HG03378 (cell line): ENCODE results near the gene FOXO1.

Source experiments
- ATAC-seq: cut with Tn5 transposase; IDR thresholded peaks from one replicate; pipeline ENCODE4 v1.9.1; 2021; ENCODE audit warnings: mild to moderate bottlenecking, moderate library complexity; ENCODE audit not compliant: unreplicated experiment

The FOXO1 gene

DNA sequence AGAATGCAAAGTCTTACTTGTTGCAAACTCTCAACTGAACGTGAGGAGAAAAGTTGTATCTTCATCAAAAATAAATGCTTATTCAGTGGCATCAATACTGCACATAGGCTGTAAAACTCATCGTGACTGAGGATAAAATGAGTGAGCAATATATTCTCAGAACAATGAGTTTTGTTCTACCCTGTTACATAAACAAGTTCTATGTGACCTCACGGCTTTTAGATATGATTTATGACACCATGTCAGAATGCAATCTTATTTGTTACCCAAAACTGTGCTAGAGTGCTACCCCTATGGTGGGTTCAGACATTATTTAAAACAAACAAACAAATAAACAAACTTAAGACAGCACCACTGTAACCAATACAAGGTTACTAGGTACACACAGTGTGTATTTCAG, 55.4 kb downstream of the FOXO1 start:
- no peak for ATAC-seq

DNA sequence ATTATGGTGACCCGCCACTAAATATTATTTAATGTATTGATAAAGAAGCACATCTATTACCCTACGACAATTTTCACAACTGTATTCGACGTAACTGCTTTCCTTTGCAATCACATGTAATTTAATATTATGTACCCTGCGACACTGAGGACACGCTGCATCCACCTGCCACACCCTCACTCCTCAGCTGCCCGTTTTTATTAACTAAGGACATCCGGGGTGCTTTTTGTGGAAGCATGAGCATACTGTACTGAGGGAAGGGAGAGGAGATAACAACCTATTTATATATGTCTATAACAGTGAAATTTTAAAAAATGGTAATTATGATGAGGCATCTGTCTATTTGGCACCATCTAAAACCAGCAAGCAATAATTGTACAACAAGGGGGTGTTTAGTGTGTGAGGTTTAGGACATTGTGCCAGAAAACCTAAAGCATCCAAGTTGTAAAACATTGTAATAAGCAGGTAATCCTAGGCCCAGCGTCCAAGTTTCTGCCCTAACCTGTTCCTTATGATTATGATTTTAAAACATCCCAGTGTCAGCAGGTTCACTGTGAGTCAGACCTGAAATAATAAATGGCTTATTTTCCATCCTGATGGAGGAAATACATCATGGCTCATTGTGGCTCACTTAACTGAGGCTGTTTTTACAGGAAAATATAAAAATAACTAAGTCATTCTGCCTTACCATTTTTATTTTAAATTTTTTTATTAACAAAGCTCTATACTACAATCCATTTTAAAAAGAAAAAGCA, 56.3 kb downstream of the FOXO1 start:
- no peak for ATAC-seq

DNA sequence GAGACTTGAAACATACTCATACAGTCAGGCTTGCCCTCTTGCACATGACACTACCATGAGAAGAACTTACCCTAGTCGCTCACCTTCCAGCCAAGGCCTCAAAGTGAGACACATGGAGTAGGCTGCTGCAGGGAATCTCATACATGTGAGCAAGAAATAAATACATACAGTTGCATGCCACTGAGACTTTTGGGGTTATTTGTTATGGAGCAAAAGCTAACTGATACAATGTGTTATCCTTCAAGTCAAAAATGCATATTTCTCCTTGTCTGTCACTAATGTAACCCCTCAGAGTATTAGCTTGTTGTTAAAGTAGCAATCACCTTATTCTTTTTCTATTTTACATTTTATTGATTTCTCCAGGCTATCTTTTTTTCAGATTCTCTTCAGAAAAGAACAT, 58.1 kb downstream of the FOXO1 start:
- ATAC-seq = no peak

DNA sequence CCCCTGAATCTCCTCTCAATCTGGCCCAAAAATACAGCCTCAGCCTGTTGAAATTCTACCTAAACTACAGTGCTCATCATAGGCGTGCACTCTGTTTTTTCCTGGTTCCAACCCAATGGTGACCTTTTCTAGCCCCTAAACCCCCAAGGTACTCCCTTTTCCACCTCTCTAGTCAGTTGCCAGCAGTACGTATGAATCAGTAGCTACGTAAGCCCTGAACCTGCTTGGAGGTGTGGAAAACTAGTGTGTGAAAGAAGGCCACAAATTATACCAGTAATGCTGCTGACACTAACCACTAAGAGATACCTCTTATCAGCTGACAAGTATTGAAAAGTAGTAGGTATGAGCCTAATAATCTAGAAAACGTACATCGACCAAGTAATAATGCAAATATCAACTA, 60.9 kb downstream of the FOXO1 start:
- ATAC-seq = no peak

DNA sequence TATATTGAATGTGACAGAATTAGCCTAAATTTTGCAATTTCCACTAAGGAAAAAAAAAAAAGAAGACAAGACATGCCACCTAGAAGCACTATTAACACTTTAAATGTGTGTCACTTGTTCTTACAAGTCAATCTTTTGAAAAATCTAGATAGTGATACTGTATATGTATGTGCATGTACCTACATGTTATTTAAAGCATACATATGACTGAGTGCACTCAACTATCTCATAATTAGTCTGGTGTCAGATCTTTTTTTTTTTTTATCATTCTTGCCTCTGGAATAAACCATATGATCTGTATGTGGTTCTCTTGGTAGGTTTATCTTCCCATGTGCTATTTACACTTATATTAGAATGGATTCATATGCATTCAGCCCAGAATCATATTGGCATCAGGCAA, 62.3 kb downstream of the FOXO1 start:
- ATAC-seq = no peak

DNA sequence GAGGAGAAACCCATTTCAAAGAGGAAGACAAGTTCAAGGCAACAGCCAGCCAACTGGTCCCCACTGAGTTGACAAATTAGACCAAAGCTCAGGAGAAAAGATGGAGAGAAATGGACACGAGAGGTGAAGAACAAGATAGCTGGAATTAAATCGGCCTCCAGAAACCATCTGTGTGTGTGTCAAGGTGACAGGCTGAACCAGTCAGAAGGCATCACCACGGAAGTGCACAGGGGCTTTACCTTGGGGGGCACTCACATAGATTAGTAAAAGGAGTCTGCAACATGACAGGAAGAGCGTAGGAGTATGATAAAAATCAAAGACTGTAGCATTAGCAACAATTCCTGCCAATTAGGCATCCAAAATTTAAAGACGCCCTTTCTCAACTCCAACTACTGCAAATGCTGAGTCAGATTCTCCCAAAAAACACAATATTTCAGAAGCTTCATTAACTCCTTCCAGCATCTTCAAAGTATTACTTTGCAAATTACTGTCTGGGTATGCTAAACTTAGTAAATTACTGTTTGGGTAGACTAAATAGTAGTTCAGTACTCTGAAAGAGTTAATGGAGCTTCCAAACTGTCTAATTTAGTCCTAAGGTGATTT, 66.2 kb downstream of the FOXO1 start:
- no peak for ATAC-seq

DNA sequence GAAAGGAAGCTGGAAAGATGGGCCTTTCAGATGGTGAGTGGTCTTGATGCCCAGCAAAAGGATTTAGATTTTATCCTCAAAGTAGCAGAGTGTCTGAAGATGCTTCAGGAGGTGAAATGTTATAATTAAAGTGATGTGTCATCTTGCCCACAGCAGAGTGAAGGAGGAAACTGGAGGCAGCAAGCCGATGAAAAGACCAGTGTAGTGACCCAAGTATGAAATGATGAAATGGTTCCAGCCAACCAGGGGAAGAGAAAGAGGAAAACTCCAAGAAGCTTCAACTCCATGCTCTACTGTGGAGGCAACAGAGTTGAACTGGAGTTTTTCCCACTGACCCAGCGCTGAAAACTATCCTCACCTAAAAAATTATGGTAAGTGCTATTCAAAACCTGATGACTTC, 66.7 kb downstream of the FOXO1 start:
- no peak for ATAC-seq

DNA sequence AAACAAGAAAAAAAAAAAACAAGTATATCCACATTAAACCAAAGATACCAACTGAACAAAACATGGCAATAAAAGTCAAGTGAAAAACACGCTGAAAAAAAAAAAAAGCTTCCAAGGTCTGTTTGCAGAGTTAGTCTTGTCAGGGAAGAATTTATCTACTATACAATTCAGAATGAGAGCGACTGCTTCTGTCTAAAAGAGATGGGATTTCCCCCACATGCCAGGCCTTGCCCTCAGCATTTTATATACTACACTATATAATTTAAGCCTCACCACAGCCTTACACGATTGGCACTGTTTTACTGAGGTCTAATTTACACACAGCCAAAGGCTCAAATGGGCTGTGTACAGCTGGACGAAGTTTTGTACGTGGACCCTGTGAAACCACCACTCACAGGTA, 67.3 kb downstream of the FOXO1 start:
- no peak for ATAC-seq

DNA sequence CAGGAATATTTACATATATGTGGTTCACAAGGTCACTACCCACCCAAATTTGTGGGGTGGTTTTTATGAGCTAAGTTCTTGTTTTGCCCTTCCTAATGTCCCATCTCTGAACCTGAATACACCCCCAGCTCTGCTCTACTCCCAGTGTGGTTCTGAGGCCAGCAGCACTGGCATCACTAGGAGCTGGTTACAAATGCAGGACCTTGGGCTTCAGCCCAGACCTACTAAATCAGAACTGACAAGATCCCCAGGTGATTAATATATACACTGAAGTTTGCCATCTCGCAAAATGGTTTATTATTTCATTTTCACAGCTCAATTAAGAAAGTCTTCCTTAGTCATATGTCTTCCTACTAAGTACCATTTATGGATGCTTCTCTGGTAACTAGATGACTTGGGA, 67.9 kb downstream of the FOXO1 start:
- no peak for ATAC-seq

DNA sequence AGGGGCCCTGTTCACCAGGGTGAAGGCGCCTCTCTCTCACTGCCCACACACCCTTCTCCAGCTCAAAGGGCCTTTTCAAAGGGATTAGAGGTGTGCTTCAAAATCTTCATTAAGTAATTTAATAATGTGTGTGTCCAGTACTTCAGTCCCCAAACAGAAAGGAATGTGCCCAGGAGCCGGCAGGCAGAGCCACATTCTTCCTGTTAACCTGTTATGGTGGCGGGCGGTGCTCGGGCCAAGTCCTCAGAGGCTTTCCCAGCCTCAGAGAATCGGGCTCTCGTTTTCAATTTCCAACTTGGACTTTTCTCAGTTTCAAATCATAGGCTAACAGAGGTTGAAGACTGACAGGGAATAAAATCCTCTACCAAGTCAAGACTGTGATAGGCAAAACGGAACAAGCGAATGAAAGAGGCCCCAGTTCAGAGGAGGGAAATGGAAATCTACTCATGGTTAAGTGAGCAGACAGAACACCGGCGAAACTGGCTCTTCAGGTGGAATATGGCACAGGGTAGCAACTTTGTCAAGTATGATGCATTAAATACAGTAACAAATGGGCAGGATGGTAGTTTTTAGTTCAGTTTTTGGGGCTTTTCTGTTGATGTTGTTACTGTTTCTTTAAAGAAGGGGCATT, 68.6 kb downstream of the FOXO1 start:
- ATAC-seq = no peak

DNA sequence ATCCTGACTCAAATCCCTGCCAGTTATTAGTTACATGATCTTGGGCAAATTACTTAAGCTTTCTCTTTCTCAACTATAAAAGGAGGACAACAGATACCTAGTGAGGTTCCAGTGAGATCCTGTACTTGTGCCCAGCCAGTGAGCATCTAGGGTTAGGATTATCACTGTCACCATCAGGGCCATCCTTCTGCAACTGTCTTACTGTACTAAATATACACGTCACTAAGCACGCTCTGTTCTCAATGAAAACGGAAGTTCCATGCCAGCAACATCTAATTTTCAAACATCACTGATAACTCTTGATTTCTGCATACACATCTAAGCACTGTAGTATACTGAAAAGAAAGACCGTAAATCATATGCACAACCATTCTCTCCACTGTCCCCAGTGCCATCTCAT, 70.0 kb downstream of the FOXO1 start:
- no peak for ATAC-seq

DNA sequence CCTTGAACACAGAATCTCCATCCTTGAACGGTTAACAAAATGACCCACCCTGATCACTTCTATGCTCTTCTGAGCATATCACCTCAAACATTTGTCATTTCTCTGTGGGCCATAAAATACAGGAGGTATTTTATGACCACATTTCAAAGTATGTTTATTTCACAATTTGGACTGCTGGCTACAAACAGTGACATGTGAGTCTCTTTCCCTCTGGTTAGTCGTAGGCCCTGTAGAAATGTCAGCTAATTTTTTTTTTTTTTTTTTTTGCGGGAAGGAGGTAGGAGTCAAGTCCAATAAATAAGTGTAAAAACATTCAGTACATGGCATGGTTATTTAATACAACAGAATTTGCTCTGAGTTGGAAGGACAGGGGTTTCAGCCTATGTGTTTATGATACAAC, 70.7 kb downstream of the FOXO1 start:
- ATAC-seq = no peak

DNA sequence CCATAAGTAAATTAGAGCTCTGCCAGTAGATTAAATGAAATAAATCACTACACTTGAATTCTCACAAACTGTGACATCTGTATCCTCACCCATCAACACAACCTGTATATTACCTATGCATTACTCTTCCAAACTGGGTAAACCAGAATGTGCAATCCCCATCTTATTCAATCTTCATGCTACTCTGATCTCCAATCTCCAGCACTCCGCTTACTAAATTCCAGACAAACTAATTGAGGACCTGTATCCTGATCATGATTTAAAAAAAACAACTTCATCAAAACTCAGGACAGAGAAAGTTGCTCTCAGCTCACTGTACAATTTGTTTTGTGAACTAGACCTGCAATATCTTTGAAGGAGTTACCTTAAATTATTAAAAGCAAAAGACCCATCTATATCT, 74.4 kb downstream of the FOXO1 start:
- ATAC-seq = no peak

DNA sequence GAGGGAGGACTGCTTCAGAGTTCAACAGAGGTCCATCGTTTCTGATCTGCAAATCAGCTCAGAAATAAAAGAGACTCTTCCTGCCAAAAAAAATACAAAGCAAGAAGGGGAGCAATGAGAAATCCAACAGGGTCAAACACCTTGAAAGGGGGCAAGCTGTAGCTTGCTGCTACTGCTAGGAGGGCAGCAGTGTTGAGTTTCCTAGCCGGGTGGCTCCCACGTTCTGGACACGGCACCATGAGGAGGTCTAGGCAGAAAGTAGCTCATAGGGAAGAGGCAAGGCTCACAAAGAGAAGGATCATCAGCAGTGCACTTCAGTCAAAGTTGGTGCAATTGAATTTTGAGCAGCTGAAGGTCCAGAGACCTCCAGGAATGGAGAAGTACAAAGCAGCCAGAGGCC, 75.3 kb downstream of the FOXO1 start:
- ATAC-seq = no peak

DNA sequence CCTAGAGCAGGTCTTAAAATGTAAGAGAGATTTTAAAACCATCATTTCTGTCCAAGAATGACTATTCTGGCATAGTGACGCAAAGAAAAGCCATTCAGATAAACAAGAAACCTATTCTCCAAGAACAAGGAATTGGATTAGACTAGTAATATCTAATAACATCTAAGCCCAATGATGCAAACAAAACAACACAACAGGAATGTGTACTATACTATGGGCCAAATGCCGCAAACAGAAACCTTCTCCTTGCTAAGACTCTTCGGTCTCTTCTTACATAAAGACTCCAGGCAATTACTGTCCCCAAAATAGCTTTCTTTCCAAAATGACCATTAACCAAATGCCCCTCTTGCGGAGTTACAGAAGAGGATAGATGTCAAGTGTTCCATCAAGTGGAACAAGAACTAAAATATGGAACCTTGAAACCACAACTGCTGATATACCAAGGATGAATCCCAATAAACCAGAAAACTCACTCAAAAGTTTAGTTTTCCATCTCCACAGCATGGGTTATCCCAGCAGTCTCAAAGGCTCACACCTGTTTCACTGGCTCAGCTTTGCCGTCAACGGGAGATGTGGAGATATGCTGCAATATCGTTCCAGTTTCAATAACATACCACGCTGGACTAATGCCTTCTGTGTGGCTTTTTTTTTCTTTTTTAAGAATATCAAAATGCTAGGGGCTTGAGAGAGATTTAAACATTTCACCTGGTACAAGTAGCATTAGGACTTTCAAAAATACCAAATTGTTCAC, 76.2 kb downstream of the FOXO1 start:
- ATAC-seq = no peak

DNA sequence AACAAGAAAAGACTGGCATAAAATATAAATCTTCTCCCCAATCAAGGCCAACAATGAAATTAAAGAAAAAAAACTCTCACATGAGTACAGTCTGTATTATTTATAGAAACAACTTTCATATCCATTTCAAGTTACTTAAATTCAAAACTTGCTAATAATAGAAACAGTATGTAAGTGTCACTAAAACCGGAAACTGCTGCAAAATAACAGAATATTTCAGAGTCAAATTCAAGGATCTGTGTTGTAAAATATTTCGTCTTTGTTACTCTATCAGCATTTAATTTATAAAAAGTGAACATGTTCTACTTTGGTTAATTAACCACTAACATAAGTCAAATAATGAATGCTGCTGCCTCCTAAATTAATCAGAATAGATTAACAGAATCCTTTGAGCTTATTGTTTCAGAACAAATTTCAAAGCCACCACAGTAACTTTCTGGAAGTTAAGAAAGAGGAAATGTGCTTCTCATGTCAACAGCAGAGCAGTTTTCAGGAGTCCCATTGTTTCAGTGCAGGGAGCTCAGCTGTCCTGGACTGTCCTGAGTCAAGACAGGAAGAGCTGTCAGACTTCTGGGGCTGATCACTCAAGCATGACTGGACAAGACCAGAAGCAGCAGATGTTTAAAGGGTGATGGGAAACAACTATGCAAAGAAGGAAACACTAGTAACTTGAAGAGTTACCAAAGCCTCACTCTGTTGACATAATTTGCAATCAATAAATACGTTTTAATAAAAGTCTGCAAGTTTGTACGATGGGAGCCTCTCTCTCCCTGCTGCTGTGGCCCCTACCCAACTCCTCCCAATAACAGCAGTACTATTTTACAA, 76.9 kb downstream of the FOXO1 start:
- peak; percentile 85 for ATAC-seq

DNA sequence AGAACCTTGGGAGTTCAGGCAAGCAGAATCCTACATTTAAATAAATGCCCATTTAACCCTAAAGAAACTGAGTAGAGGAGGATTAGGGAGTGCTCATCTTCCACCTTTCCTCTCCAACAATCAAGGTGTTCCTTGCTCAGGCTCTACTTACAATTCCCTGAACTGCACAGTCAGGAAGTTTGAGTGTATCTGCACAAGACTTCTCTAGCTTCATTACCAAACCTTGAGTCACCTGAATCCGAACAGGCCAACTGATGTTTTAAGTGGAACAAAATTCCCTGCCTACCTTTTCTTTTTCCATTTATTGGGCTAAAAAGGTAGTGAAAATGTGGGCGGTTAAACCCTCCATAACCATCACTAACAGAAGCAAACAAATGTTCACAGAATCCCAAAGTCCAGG, 78.3 kb downstream of the FOXO1 start:
- ATAC-seq = no peak

DNA sequence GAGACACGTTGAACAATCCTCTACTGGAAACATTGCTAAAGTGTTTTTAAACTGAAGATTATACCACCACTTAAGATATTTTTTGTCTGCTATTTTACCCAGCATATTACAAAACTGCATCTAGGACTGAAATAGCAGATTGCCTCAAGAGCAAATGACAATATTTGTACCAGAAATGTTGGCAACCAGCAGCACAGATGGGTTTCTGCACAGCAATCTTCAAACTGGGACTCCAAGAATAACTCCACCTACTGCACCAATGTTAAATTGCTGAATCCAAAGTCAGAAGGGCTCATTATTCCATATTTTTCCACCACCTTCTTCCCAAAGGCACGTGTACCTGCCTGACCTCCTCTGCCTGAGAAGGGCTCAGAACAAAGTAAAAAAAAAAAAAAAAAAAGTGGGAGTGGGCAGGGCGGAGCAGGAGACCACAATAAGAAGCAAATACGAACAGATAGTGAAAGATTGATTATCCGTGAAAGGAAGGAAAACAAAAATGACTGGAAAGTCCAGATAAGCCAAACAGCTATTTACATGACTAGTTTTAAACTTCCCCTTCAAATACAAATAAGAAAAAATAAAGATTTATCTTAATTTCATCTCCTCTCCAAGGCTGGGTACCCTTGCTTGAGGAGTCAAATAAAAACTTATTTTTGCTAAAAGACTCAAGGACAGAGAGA, 79.4 kb downstream of the FOXO1 start:
- ATAC-seq = no peak

DNA sequence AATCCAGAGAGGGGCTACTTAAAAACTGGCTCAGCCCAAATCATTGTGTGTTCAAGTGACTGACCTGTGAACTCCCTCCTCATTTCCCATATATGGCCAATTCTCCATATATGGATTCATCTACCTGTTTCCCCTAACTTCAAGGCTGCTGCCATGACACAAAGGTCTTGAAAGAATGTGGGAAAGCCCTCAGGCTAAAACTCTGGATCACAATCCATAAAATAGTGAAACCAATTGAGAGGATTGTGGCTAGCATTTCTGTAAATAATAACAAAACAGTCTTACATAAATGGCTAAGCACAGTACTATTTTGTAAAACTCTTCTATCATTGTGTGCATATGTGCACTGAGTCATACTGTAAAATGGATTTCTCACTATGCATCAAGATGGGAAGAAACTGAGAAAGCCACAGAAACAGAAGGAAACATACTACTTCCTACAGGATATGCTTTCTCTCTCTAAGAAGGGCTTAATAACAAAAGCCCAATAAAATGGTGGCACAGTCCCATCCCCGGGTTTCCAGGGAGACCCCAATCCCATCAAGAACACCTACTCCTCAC, 80.5 kb downstream of the FOXO1 start:
- ATAC-seq = no peak

DNA sequence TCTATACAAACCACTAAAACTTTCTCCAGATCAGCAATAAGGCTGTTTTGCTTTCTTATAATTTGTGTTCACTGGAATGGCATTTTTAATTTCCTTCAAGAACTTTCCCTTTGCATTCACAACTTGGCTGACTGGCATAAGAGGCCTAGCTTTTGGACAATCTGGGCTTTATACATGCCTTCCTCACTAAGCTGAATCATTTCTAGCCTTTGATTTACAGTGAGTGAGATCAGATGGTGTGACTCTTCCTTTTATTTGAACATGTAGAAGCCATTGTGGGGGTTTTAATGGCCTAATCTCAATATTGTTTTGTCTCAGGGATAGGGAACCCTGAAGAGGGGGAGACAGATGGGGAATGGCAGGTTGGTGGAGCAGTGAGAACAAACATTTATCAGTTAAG, 82.7 kb downstream of the FOXO1 start:
- no peak for ATAC-seq
